ENCODE results near the gene DUS2. TPM values are rescaled to one million over a fixed set of nuclear protein-coding genes. Genes with fewer than 3 reads are reported as not detected.

Gene DUS2
- total and polyA plus RNA-seq, 9 of the 15 experiments (the other 6 are each of a cell fraction or from before 2014, with no cell fraction given): 5.8 to 22.5 (median 20.6) TPM

GRCh38 chr16:68079626-68080344 is 56.7 kb downstream of the DUS2 start (continued):
- TF ChIP-seq, protein P1, sequence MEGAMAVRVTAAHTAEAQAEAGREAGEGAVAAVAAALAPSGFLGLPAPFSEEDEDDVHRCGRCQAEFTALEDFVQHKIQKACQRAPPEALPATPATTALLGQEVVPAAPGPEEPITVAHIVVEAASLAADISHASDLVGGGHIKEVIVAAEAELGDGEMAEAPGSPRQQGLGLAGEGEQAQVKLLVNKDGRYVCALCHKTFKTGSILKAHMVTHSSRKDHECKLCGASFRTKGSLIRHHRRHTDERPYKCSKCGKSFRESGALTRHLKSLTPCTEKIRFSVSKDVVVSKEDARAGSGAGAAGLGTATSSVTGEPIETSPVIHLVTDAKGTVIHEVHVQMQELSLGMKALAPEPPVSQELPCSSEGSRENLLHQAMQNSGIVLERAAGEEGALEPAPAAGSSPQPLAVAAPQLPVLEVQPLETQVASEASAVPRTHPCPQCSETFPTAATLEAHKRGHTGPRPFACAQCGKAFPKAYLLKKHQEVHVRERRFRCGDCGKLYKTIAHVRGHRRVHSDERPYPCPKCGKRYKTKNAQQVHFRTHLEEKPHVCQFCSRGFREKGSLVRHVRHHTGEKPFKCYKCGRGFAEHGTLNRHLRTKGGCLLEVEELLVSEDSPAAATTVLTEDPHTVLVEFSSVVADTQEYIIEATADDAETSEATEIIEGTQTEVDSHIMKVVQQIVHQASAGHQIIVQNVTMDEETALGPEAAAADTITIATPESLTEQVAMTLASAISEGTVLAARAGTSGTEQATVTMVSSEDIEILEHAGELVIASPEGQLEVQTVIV (CRISPR knock-in tag; IDR thresholded peaks at IDR 0.05; ENCODE audit: borderline replicate concordance): 0 out of 2 replicates have a peak, but pooled peaks have one; percentile 31
- TF ChIP-seq ZEB2 (IDR thresholded peaks at IDR 0.05) (0 out of 2 replicates have a peak, but pooled peaks have one; percentile 22), FOXP4 (CRISPR knock-in tag; IDR thresholded peaks at IDR 0.05; ENCODE audit: borderline replicate concordance) (peak; percentile 98; the same call in 1 of the 2 replicates), SMARCC2 (IDR thresholded peaks at IDR 0.05; ENCODE audit: low read depth) (peak; percentile 73), ZZZ3 (IDR thresholded peaks at IDR 0.05) (no peak), ZNF79 (CRISPR knock-in tag; IDR thresholded peaks at IDR 0.05; ENCODE audit: low read depth) (peak; percentile 59; the same call in 1 of the 2 replicates), CHAMP1 (IDR thresholded peaks at IDR 0.05) (no peak), ZBTB8A (IDR thresholded peaks at IDR 0.05; ENCODE audit: partially characterized antibody) (no peak), CSDE1 (IDR thresholded peaks at IDR 0.05) (no peak), ZNF639 (CRISPR knock-in tag; conservative IDR thresholded peaks at IDR 0.05 in 1 of 2, IDR thresholded peaks at IDR 0.05 in 1 of 2) (peak in 1 of 2 experiments; percentile 89; a peak in 2 of 4 replicates), RBM22 (IDR thresholded peaks at IDR 0.05; ENCODE audit: low read depth, low read length, poor library complexity, severe bottlenecking) (no peak), BMI1 (IDR thresholded peaks at IDR 0.05; ENCODE audit: low read length) (no peak), POLR2G (IDR thresholded peaks at IDR 0.05; ENCODE audit: low read depth, low read length) (peak; percentile 76), MYBL2 (IDR thresholded peaks at IDR 0.05; ENCODE audit: low read depth) (peak; percentile 27; the same call in 1 of the 2 replicates), MYBL2 (CRISPR knock-in tag; IDR thresholded peaks at IDR 0.05; ENCODE audit: borderline replicate concordance) (no peak), ZNF445 (CRISPR knock-in tag; IDR thresholded peaks at IDR 0.05; ENCODE audit: low read depth) (no peak), LEF1 (IDR thresholded peaks at IDR 0.05) (peak; percentile 99), NRF1 (conservative IDR thresholded peaks at IDR 0.05 in 1 of 2, IDR thresholded peaks at IDR 0.05 in 1 of 2) (peak; percentile 46 to 63; a peak in 3 of 4 replicates)
